Measurements from ENCODE around the gene MYO5B. TPM values are rescaled to one million over a fixed set of nuclear protein-coding genes. Genes with fewer than 3 reads are reported as not detected.

MYO5B gene
- total and polyA plus RNA-seq, 2 donors (not counting 1 experiment from before 2014, with no cell fraction given): 0.30 to 1.7 TPM

GRCh38 chr18:49967171-49967570 lies 227.8 kb downstream of the MYO5B start:
- no peak overlapping the region for H3K27ac ChIP-seq (ENCODE audit: low read length in 2 of 2)
- no peaks in the 10 kb centered on the region for H4K20me1 ChIP-seq (ENCODE audit: control insufficient read depth, insufficient read depth, low read length, poor library complexity, severe bottlenecking)
- ChIA-PET CTCF (no interaction called here), POLR2A (no interaction called here)
- Mint-ChIP-seq H3K4me3 (no peak overlapping the region), H3K27me3 (peaks cover 14% of the 10 kb centered on the region), H3K9me3 (ENCODE audit: insufficient read depth) (no peaks in the 10 kb centered on the region), H3K4me1 (no peaks in the 10 kb centered on the region), H3K27ac (no peak overlapping the region)
- TF ChIP-seq CTCF (IDR thresholded peaks at IDR 0.05): no peak
- TF ChIP-seq EZH2 (IDR thresholded peaks at IDR 0.05; ENCODE audit: borderline replicate concordance, insufficient read depth, low read depth, low read length, poor library complexity, severe bottlenecking): no peak
- H3K4me2 ChIP-seq (replicated peaks; ENCODE audit: low read depth, low read length, poor library complexity, severe bottlenecking): no peak overlapping the region
- no CpG with 5 or more reads among the region's 4 CpGs for WGBS (ENCODE audit: insufficient coverage)
- no peak overlapping the region for H2AFZ ChIP-seq (ENCODE audit: insufficient read depth, low read depth, low read length, poor library complexity, severe bottlenecking)
- H3K36me3 ChIP-seq (replicated peaks in 1 of 2; ENCODE audit: control extremely low read depth in 1 of 2, control insufficient read depth in 1 of 2, extremely low read depth in 1 of 2, insufficient read depth in 2 of 2, low read length in 1 of 2): no peaks in the 10 kb centered on the region
- DNase-seq: no peak
- H3K79me2 ChIP-seq (ENCODE audit: control insufficient read depth, insufficient read depth, low read length): no peaks in the 10 kb centered on the region
- H3K9ac ChIP-seq (ENCODE audit: low read length): no peak overlapping the region
- intact Hi-C loops (cut with micrococcal nuclease): no loop called here
- H3K27me3 ChIP-seq (replicated peaks in 1 of 4; ENCODE audit: control extremely low read depth in 1 of 4, control insufficient read depth in 3 of 4, insufficient read depth in 4 of 4, low read length in 3 of 4): no peaks in the 10 kb centered on the region
- ATAC-seq (ENCODE audit: low read depth): no peak
- H3K9me3 ChIP-seq (ENCODE audit: control extremely low read depth in 1 of 3, control insufficient read depth in 2 of 3, insufficient read depth in 1 of 3, low read length in 2 of 3): no peaks in the 10 kb centered on the region
- no peak overlapping the region for H3K4me3 ChIP-seq (ENCODE audit: control extremely low read depth in 1 of 5, extremely low read depth in 1 of 5, insufficient read depth in 1 of 5, low read depth in 2 of 5, low read length in 4 of 5)
- no peaks in the 10 kb centered on the region for H3K4me1 ChIP-seq (ENCODE audit: control insufficient read depth in 2 of 2, insufficient read depth in 2 of 2, low read length in 2 of 2)

GRCh38 chr18:49966090-49966489 lies 228.9 kb downstream of the MYO5B start:
- Mint-ChIP-seq H3K9me3 (ENCODE audit: insufficient read depth) (no peaks in the 10 kb centered on the region), H3K27me3 (peaks cover 14% of the 10 kb centered on the region), H3K27ac (no peak overlapping the region), H3K4me1 (no peaks in the 10 kb centered on the region), H3K4me3 (no peak overlapping the region)
- no peaks in the 10 kb centered on the region for H3K4me1 ChIP-seq (ENCODE audit: control insufficient read depth in 2 of 2, insufficient read depth in 2 of 2, low read length in 2 of 2)
- H3K27ac ChIP-seq (ENCODE audit: low read length in 2 of 2): no peak overlapping the region
- no peak overlapping the region for H3K9ac ChIP-seq (ENCODE audit: low read length)
- H3K4me3 ChIP-seq (ENCODE audit: control extremely low read depth in 1 of 5, extremely low read depth in 1 of 5, insufficient read depth in 1 of 5, low read depth in 2 of 5, low read length in 4 of 5): no peak overlapping the region
- H3K79me2 ChIP-seq (ENCODE audit: control insufficient read depth, insufficient read depth, low read length): no peaks in the 10 kb centered on the region
- DNase-seq (no peak), ATAC-seq (ENCODE audit: low read depth) (no peak)
- H3K4me2 ChIP-seq (replicated peaks; ENCODE audit: low read depth, low read length, poor library complexity, severe bottlenecking): no peak overlapping the region
- intact Hi-C loops (cut with micrococcal nuclease): no loop called here
- H3K27me3 ChIP-seq (replicated peaks in 1 of 4; ENCODE audit: control extremely low read depth in 1 of 4, control insufficient read depth in 3 of 4, insufficient read depth in 4 of 4, low read length in 3 of 4): peaks cover 0 to 2% (median 0%) of the 10 kb centered on the region in 4 experiments
- POLR2A ChIA-PET: no interaction called here
- no peaks in the 10 kb centered on the region for H3K36me3 ChIP-seq (replicated peaks in 1 of 2; ENCODE audit: control extremely low read depth in 1 of 2, control insufficient read depth in 1 of 2, extremely low read depth in 1 of 2, insufficient read depth in 2 of 2, low read length in 1 of 2)
- TF ChIP-seq EZH2 (IDR thresholded peaks at IDR 0.05; ENCODE audit: borderline replicate concordance, insufficient read depth, low read depth, low read length, poor library complexity, severe bottlenecking): no peak
- no peak for TF ChIP-seq CTCF (IDR thresholded peaks at IDR 0.05)
- H2AFZ ChIP-seq (ENCODE audit: insufficient read depth, low read depth, low read length, poor library complexity, severe bottlenecking): no peak overlapping the region
- no CpG with 5 or more reads among the region's 3 CpGs for WGBS (ENCODE audit: insufficient coverage)
- no peaks in the 10 kb centered on the region for H3K9me3 ChIP-seq (ENCODE audit: control extremely low read depth in 1 of 3, control insufficient read depth in 2 of 3, insufficient read depth in 1 of 3, low read length in 2 of 3)
- no peaks in the 10 kb centered on the region for H4K20me1 ChIP-seq (ENCODE audit: control insufficient read depth, insufficient read depth, low read length, poor library complexity, severe bottlenecking)
- CTCF ChIA-PET: no interaction called here

Data from B cell (primary cell).